ENCODE measurements around the gene WDR62.

The WDR62 gene

GRCh38 chr19:36141039-36141927 is 86.6 kb downstream of the WDR62 start:
- in situ Hi-C loops (cut with MboI; ENCODE audit: low pct_unique_long_range_greater_than_20kb, low sequenced_read_pairs, unreplicated experiment) = no loop called here
- TF ChIP-seq CTCF (IDR thresholded peaks at IDR 0.05; ENCODE audit: extremely low read depth, insufficient read depth, missing control alignments) = no peak

GRCh38 chr19:36142046-36142445 is 87.3 kb downstream of the WDR62 start:
- no peak for DNase-seq (ENCODE audit: low spot score)
- no peak for TF ChIP-seq CTCF (IDR thresholded peaks at IDR 0.05; ENCODE audit: extremely low read depth, insufficient read depth, missing control alignments)
- in situ Hi-C loops (cut with MboI; ENCODE audit: low pct_unique_long_range_greater_than_20kb, low sequenced_read_pairs, unreplicated experiment) = no loop called here

More at GRCh38 chr19:36141039-36141927, 86.6 kb downstream of the WDR62 start:
- peak; percentile 96 for DNase-seq (ENCODE audit: low spot score)

GRCh38 chr19:36142496-36142895 is 87.8 kb downstream of the WDR62 start:
- in situ Hi-C loops (cut with MboI; ENCODE audit: low pct_unique_long_range_greater_than_20kb, low sequenced_read_pairs, unreplicated experiment) = no loop called here
- no peak for TF ChIP-seq CTCF (IDR thresholded peaks at IDR 0.05; ENCODE audit: extremely low read depth, insufficient read depth, missing control alignments)

GRCh38 chr19:36144624-36145023 is 89.9 kb downstream of the WDR62 start:
- no peak for TF ChIP-seq CTCF (IDR thresholded peaks at IDR 0.05; ENCODE audit: extremely low read depth, insufficient read depth, missing control alignments)
- in situ Hi-C loops (cut with MboI; ENCODE audit: low pct_unique_long_range_greater_than_20kb, low sequenced_read_pairs, unreplicated experiment) = no loop called here
- DNase-seq (ENCODE audit: low spot score) = no peak

More at GRCh38 chr19:36142496-36142895, 87.8 kb downstream of the WDR62 start:
- DNase-seq (ENCODE audit: low spot score) = no peak

GRCh38 chr19:36149673-36150406 is 95.1 kb downstream of the WDR62 start:
- DNase-seq (ENCODE audit: low spot score) = no peak
- no peak for TF ChIP-seq CTCF (IDR thresholded peaks at IDR 0.05; ENCODE audit: extremely low read depth, insufficient read depth, missing control alignments)
- in situ Hi-C loops (cut with MboI; ENCODE audit: low pct_unique_long_range_greater_than_20kb, low sequenced_read_pairs, unreplicated experiment) = no loop called here

- DNase-seq (ENCODE audit: low spot score) = no peak
- TF ChIP-seq CTCF (IDR thresholded peaks at IDR 0.05; ENCODE audit: extremely low read depth, insufficient read depth, missing control alignments) = no peak
- in situ Hi-C loops (cut with MboI; ENCODE audit: low pct_unique_long_range_greater_than_20kb, low sequenced_read_pairs, unreplicated experiment) = no loop called here
Observed at GRCh38 chr19:36150586-36150985, 95.9 kb downstream of the WDR62 start.
